ENCODE data around the gene CHST9.

CHST9 gene

GRCh38 chr18:26925313-26925712 lies 259.8 kb downstream of the CHST9 start:
- no peak for DNase-seq

DNA sequence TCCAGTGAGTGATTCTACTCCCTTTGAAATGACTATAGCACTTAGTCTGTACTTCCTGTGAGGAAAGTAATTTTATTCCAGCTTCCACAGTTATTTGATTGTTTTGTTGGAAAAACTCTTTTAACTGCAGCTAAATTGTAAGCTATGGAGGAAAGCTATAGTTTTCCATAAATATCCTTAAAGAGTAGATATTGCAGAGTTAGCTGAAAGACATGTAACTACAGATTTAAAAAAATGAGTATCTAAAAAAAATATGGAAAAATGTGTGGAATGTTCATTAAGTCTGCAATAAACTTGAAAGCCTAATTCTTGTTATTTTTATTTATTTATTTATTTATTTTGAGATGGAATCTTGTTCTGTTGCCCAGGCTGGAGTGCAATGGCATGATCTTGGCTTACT lies 262.8 kb downstream of the CHST9 start:
- DNase-seq, result no peak

GRCh38 chr18:26920644-26921043 lies 264.5 kb downstream of the CHST9 start:
- DNase-seq, result no peak

- no peak for DNase-seq
These were observed 265.5 kb downstream of the CHST9 start for GRCh38 chr18:26919627-26920026.

GRCh38 chr18:26919201-26919600 lies 265.9 kb downstream of the CHST9 start:
- DNase-seq, result no peak

DNA sequence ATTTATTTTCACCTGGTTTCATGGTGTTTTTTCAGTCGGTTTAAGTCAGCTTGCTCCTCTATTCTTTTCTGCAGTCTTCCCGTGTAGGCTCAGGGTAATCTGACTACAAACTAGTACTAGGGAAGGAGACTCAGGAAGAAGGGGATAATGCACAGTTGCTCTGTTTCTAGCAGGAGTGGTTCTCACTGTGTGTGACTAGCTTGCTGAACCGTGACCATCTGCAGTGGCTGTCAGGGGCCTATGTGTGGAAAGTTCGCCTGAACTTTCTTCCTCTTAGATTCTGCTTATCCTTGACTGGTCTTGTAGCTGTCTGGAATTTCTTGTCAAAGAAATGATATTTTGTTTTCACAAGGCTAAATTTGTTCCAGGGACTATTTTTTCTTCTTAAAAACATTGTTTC lies 273.3 kb downstream of the CHST9 start:
- no peak for DNase-seq

GRCh38 chr18:26909599-26910290 lies 275.4 kb downstream of the CHST9 start:
- DNase-seq, result no peak

DNA sequence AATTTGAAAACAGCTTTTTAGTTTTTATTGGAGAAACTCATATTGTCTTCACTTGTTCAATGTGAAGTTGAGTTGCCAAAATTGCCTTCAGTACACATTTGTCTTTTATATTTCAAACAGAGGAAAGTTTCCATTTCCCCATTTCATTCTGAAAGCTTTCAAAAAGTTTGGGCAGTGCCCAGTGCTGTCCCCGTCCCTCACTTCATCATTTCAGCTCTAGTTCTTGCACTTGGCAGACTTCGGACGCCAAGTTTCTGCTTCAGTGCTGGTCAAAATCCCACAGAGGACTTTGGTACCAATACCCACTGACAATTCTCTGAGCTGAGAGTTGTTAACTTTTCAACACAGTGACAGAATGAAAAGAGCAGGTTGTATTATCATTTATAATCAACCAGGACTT lies 276.2 kb downstream of the CHST9 start:
- no peak for DNase-seq

- no peak for DNase-seq
These were observed 282.8 kb downstream of the CHST9 start for GRCh38 chr18:26902291-26902690.

DNA sequence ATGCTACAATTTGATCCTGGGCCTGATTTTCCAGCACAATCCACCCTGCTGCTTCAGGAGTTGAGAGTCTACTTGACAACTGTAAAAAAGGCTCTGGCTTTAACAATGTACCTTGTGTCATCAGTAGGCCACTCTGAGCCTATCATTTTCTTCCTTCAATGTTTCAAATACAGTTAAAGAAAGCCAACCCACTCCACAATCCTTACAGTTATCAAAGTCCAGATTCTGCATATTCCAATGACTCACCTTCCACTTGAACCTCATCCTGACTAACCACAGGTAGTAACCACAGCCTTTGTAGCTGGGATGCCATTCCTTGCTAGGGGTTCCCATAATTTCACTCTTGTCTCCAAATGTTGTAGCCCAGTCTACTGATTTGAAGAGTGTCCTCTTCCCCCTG lies 284.1 kb downstream of the CHST9 start:
- no peak for DNase-seq

DNA sequence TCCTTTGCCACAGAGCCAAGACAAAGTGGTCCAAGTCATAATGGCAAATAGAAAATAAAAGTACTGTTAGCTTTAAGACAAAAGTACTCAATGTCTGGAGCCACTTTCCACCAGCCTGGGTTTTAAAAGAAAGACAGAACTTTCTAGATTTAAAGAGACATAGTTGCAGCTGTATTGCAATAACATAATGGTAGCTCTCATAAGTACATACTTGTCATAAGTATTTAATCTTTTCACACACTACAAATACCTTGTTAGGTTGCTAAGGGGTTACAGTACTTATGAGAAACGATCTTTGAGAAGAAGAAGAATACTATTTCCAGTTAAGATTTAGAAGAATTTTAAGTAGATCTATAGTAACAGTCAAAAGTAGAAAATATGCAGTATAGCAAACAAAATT lies 290.7 kb downstream of the CHST9 start:
- DNase-seq, result no peak

GRCh38 chr18:26893996-26894395 lies 291.1 kb downstream of the CHST9 start:
- no peak for DNase-seq

- DNase-seq, result no peak
These were observed 296.8 kb downstream of the CHST9 start for GRCh38 chr18:26888259-26888658.

DNA sequence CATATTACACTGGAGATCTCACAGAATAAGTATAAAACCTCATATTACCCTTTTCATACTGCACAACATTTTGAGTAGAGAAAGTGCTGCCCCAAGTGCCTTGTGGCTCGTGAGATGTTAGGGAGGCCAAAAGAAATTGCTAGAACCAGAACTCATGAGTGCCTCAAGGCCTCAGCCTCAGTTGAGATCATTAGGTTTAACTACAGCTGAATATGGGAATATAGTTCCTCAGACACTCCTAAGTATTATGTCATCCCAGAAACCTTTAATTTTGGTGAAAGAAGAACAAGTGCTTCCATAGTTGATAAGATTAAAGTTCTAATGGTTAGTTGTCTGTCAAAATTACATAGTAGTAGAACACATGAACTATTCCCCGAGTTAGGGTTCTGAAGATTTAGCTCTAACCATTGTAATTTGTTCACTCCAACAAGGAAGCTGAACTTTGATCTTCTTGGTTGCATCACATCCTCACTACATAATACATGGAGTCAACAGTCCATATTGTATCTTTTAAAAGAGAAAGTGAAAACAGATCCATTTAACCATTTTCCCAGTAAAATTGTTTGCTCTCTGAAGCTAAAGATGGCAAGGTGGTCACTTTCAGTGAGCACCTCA lies 310.0 kb downstream of the CHST9 start:
- no peak for DNase-seq

DNA sequence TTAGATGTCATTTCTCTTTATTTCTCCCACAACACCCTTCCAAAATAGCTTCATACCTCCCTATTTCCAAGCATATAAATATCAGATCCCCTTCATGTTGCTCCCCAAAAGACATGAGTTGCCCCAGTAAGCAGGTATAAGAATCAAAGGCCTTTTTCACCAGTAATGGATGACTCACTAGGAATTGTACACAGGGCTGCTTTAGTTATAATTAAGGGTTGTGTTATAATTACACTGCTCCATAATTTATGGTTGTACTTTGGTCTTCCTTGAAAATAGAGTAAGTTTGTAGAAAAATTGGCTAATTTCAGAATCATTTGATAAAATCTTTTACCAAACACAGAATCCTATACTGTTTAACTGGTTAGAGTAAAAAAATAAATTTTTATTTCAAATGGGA lies 310.8 kb downstream of the CHST9 start:
- DNase-seq, result no peak

DNA sequence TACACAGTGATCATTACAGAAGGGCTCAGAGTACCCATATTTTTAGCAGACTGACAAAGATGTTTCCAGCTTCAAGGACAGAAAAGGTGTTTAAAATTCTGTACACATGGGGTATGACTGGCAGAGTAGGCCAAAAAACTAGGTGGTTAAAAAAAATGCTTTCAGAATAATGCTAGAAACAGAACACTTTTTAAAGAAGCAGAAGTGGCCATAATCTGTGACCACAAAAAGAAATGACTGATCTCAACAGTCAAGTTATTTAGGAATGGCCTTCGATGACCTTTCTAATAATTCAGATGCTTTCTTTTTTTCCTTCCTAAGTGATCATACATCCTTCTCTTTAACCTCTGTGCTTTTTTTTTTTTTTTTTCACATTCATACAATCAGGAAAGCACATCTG lies 315.5 kb downstream of the CHST9 start:
- DNase-seq, result no peak

DNA sequence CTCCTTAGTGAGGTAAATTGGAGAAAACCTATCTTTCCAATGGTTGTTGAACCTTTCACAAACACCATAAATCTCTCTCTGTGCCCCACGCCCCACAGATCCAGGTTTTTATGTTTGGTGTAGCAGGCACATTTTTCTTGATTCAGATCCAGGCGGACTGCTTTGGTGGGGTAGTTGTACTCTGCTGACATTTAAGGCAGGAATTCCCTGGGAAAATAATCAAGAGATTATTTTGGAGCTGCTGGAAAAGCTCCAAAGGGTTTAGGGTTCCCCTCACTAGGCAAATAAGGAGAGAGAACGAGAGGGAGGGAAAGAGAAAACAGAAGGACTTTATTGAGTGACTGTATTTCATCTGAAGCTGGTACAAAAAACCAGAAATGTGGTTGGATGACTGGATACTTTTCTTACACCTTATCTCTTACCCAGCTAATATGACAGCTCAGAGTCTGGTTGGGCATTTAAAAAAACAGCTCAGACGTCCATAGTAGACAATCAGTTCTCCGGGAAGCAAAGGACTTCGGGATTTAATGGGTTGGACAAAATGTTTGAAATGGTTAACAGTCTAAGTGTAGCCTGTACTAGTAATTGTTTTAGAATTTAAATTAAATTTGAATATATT lies 316.0 kb downstream of the CHST9 start:
- no peak for DNase-seq

GRCh38 chr18:26867471-26867870 lies 317.6 kb downstream of the CHST9 start:
- DNase-seq, result no peak

GRCh38 chr18:26865557-26865956 lies 319.6 kb downstream of the CHST9 start, which contains the start of gene AQP4:
AQP4 (minus strand) TSS chr18:26865707; CDS start chr18:26865689, 18 bp downstream.
- no peak for DNase-seq

- DNase-seq, result no peak
These were observed 320.4 kb downstream of the CHST9 start for GRCh38 chr18:26864658-26865057.

DNA sequence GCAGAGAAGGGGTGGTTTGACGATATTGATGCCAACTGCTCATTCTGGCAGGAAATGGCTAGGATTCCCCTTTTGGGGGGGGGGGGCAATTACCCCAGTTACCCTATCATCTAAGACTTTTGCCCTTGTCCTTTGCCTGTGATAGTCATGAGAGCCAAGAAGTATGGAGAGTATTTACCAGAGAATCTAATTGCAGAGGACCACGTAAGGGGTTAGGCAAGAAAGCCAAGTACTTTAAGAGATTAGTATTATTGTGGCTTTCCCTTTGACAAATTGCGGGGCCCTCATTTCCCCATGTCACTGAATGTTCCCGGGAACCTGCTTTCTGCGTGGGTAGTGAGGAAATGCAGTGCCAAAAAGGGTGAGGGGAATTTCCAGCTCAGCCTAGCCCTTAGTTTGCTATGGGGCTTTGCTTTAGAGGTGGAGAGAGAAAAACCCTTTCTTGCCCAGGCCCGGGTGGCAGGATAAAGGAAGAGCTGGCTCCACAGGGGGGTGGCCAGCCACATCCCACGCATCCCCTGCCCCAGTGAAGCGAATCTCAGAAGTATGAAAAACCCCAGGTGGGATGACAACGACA lies 321.1 kb downstream of the CHST9 start:
- no peak for DNase-seq

- no peak for DNase-seq
These were observed 321.8 kb downstream of the CHST9 start for GRCh38 chr18:26863122-26863879.

GRCh38 chr18:26862084-26862483 lies 323.0 kb downstream of the CHST9 start:
- no peak for DNase-seq

Data from activated CD4-positive, alpha-beta T cell treated with anti-CD3 and anti-CD28 coated beads for 1 hour (primary cell).